Measurements from ENCODE around the gene RNF14.

DNA sequence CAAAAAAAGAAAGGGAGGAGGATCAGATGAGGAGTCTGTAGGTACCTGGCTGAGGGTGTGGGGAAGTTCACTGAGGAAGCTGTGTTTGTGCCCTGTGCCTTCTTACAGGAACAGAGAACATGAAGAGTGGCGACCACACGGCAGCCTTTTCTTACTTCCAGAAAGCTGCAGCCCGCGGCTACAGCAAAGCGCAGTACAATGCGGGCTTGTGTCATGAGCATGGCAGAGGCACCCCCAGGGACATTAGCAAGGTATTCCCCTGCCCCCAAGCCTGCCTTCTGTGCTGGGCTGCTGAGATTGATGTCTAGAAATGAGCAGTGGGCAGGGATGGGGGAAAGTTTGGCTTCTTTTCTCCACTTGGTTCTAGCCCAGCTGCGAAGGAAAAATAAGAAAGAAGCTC is 35.8 kb upstream of the RNF14 start:
- TF ChIP-seq, protein P1, sequence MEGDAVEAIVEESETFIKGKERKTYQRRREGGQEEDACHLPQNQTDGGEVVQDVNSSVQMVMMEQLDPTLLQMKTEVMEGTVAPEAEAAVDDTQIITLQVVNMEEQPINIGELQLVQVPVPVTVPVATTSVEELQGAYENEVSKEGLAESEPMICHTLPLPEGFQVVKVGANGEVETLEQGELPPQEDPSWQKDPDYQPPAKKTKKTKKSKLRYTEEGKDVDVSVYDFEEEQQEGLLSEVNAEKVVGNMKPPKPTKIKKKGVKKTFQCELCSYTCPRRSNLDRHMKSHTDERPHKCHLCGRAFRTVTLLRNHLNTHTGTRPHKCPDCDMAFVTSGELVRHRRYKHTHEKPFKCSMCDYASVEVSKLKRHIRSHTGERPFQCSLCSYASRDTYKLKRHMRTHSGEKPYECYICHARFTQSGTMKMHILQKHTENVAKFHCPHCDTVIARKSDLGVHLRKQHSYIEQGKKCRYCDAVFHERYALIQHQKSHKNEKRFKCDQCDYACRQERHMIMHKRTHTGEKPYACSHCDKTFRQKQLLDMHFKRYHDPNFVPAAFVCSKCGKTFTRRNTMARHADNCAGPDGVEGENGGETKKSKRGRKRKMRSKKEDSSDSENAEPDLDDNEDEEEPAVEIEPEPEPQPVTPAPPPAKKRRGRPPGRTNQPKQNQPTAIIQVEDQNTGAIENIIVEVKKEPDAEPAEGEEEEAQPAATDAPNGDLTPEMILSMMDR (conservative IDR thresholded peaks at IDR 0.05; ENCODE audit: low read length) = no peak
- no peak for TF ChIP-seq EZH2phosphoT487 (IDR thresholded peaks at IDR 0.05; ENCODE audit: borderline replicate concordance)
